Esophagus squamous epithelium (tissue), 5 donors: ENCODE measurements around the gene CCDC88C. TPM values are rescaled to one million over a fixed set of nuclear protein-coding genes. Genes with fewer than 3 reads are reported as not detected.

Experiments
- DNase-seq: peaks from one replicate; lab custom pipeline; 2025; lab: John Stamatoyannopoulos, UW
- H3K27ac ChIP-seq, 4 donors: fragments of 200-600 bp; sonication (generic); one replicate each; pipeline ENCODE4 v1.5.1; 2016 to 2019; ENCODE audit warnings: mild to moderate bottlenecking in 1 of 4
- H3K27me3 ChIP-seq, 4 donors: fragments of 200-600 bp; sonication (generic); 1 replicate in 3 of 4; 2 replicates in 1 of 4; pipeline versions ENCODE4 v1.5.1 to v1.6.0; 2017 to 2021; ENCODE audit warnings: antibody characterized with exemption in 1 of 4
- H3K36me3 ChIP-seq, 3 donors: fragments of 200-600 bp; sonication (generic); one replicate each; pipeline ENCODE4 v1.5.1; 2016 to 2019
- H3K4me1 ChIP-seq, 3 donors: fragments of 200-600 bp; sonication (generic); one replicate each; pipeline ENCODE4 v1.5.1; 2017 to 2019
- H3K4me3 ChIP-seq, 4 donors: fragments of 200-600 bp; sonication (generic); 1 replicate in 3 of 4; 2 replicates in 1 of 4; pipeline ENCODE4 v1.5.1; 2016 to 2019; ENCODE audit warnings: mild to moderate bottlenecking in 2 of 4, moderate library complexity in 1 of 4
- H3K9me3 ChIP-seq, 3 donors: fragments of 200-600 bp; sonication (generic); one replicate each; pipeline ENCODE4 v1.5.1; 2016 to 2019
- POLR2A ChIP-seq, 4 donors: fragments of 450-650 bp; IDR thresholded peaks; one replicate each; pipeline ENCODE4 v1.6.1; 2017; ENCODE audit warnings: antibody characterized with exemption in 4 of 4, mild to moderate bottlenecking in 4 of 4, moderate library complexity in 3 of 4
- WGBS, 2 donors: methylation state at CpG; one replicate each; pipeline ENCODE4 v1.1.5; 2018; 5-methylcytosine and 5-hydroxymethylcytosine counted together
- intact Hi-C: fragments of 100-400 bp; cut with DNase I; formaldehyde crosslinking; loops from one replicate; pipeline ENCODE4 v1.15.0; 2022
- total RNA-seq, 4 donors: library from RNA; depleted of rRNA; stranded (reverse); fragments of >200 nt; gene quantifications; one replicate each; pipeline ENCODE4 v1.1.0, GENCODE V29; 2016
- TF ChIP-seq, protein P1 (sequence below), 6 experiments: fragments of 450-650 bp in 4 of 6; fragments of 200-600 bp in 2 of 6; sonication (generic) in 2 of 6; IDR thresholded peaks; one replicate each; pipeline ENCODE4 v1.5.1; 2016 to 2019; ENCODE audit warnings: antibody characterized with exemption in 6 of 6, mild to moderate bottlenecking in 4 of 6, moderate library complexity in 4 of 6
- donor health status: DM: yes; HTN: yes; CAD: no.

Gene CCDC88C
- total RNA-seq, 4 donors from 2014 or later = 23.2 to 31.5 (median 29.9) TPM

DNA sequence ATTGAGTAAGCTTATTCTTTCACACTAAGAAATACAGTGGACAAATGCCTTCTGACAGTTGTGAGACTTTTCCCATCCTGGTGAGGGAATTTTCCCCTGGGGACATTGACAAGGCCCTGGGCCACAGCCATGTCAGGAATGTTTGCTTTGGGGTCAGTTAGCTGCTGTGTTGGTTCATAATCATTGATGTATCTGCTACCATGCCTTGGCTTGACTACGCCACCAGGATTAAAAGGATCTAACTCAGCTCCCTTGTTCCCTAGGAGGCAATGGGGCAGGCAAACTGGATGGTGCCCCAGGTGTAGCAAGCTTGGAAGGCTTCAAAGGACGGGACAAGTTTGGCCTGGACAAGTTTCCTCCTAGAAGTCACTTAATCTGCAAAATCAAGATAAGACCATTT, 3.1 kb upstream of the CCDC88C start:
- TF ChIP-seq, protein P1, sequence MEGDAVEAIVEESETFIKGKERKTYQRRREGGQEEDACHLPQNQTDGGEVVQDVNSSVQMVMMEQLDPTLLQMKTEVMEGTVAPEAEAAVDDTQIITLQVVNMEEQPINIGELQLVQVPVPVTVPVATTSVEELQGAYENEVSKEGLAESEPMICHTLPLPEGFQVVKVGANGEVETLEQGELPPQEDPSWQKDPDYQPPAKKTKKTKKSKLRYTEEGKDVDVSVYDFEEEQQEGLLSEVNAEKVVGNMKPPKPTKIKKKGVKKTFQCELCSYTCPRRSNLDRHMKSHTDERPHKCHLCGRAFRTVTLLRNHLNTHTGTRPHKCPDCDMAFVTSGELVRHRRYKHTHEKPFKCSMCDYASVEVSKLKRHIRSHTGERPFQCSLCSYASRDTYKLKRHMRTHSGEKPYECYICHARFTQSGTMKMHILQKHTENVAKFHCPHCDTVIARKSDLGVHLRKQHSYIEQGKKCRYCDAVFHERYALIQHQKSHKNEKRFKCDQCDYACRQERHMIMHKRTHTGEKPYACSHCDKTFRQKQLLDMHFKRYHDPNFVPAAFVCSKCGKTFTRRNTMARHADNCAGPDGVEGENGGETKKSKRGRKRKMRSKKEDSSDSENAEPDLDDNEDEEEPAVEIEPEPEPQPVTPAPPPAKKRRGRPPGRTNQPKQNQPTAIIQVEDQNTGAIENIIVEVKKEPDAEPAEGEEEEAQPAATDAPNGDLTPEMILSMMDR (IDR thresholded peaks at IDR 0.05) = no peak
- no peak for TF ChIP-seq POLR2A (IDR thresholded peaks at IDR 0.05)
- Histone ChIP-seq H3K36me3 (no peaks in the 10 kb centered on the region), H3K9me3 (no peaks in the 10 kb centered on the region), H3K4me1 (peaks cover 8 to 39% (median 11%) of the 10 kb centered on the region in 3 donors), H3K4me3 (no peak overlapping the region), H3K27me3 (peaks cover 0 to 16% (median 0%) of the 10 kb centered on the region in 4 donors), H3K27ac (no peak overlapping the region)
- WGBS, 2 donors = 46 to 49% methylated on average over 2 of the region's 2 CpGs
- intact Hi-C loops = no loop called here
- no peak for DNase-seq

DNA sequence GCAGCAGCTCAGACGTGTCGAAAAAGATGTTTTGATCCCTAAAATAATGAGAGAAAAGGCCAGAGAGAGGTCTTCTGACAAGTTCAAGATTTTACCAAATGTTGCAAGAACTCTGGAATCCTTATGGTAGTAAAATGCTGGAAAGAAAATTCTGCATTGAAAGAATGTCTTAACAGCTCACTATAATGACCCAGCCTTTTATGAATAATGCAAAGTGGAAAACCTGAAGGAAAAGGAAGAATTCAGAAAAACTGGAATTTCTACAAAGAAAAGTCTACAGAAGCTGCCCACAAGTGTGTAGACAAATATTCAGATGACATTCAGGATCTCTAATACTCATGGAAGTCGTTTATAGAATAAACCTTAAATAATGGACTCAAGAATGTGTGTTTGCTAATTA, 1.8 kb upstream of the CCDC88C start:
- Histone ChIP-seq H3K4me1 (peaks cover 13 to 44% (median 21%) of the 10 kb centered on the region in 3 donors), H3K4me3 (no peak overlapping the region), H3K27ac (no peak overlapping the region), H3K27me3 (peaks cover 0 to 16% (median 0%) of the 10 kb centered on the region in 4 donors), H3K36me3 (no peaks in the 10 kb centered on the region), H3K9me3 (no peaks in the 10 kb centered on the region)
- no peak for DNase-seq
- intact Hi-C loops = loop anchor here (2.0 to 10.0 kb wide), 2 partner anchors 55 to 95 kb away; no protein-coding TSS in a partner anchor
- WGBS, 2 donors = 26 to 36% methylated on average over 3 of the region's 3 CpGs
- TF ChIP-seq POLR2A (IDR thresholded peaks at IDR 0.05) = no peak
- TF ChIP-seq, protein P1 (IDR thresholded peaks at IDR 0.05) = no peak

DNA sequence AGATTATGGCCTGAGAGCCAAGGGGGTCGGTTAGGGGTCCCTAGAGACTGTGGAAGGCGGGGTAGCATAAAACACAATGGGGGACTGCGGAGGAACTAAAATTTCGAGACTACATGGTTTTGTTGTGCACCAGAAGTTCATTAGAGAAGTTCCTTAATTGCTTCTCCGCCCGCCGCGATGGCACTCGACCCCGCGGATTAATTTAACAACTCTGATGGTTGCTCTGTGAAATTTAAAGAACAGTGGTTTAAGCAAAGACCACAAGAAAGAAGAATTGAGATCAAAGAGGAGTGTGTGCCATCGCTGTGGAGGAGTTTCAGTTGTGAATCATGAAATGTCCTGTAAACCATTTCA, 1.4 kb upstream of the CCDC88C start:
- H3K4me3 ChIP-seq = peak overlapping the region in 2 of 4 donors; percentile 87 to 90
- no peaks in the 10 kb centered on the region for H3K9me3 ChIP-seq
- DNase-seq = no peak
- H3K4me1 ChIP-seq = peaks cover 16 to 48% (median 22%) of the 10 kb centered on the region in 3 donors
- TF ChIP-seq, protein P1 (IDR thresholded peaks at IDR 0.05) = peak in 1 of 6 experiments; percentile 47
- TF ChIP-seq POLR2A (IDR thresholded peaks at IDR 0.05) = no peak
- peaks cover 0 to 16% (median 0%) of the 10 kb centered on the region in 4 donors for H3K27me3 ChIP-seq
- 42 to 45% methylated on average over 10 to 12 of the region's 12 CpGs for WGBS, 2 donors
- H3K36me3 ChIP-seq = no peaks in the 10 kb centered on the region
- peak overlapping the region in 1 of 4 donors; percentile 91 for H3K27ac ChIP-seq
- intact Hi-C loops = loop anchor here (2.0 to 10.0 kb wide), 2 partner anchors 54 to 94 kb away; no protein-coding TSS in a partner anchor

DNA sequence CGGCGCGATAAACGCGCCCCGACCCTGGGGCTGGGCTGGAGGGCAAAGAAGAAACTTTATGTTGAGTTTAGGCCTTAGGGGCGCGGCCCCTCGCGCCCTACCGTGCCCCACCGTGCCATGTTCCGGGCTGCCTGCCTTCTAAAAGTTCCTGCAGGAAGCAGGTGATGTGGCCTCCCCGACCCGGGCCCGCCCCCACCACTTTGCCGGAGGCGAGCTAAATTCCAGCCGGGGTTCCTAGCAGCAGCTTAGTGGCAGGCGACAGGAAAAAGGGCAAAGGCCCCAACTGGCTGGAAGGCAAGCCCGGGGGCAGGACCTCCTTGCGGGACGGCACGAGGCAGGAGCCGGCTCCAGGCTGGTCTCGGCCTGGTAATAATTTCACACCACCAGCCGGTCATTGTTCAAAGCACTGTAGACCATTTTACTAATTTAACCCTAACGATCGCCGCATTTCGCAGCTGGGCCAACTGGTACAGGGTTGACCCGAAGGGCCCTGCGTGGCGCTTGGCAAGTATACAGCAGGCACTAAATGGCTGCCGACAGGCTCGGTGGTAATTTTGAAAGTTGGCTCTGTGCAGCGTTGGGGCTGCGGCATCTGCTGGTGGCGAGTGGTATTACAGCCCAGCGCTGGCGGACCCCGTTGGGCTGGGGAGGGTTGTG, 895 bp upstream of the CCDC88C start:
- no peak for TF ChIP-seq POLR2A (IDR thresholded peaks at IDR 0.05)
- TF ChIP-seq, protein P1 (IDR thresholded peaks at IDR 0.05) = peak; percentile 98 to 100 (median 100)
- intact Hi-C loops = loop anchor here (2.0 to 10.0 kb wide), 2 partner anchors 54 to 94 kb away; no protein-coding TSS in a partner anchor
- peaks cover 21 to 53% (median 26%) of the 10 kb centered on the region in 3 donors for H3K4me1 ChIP-seq
- H3K27me3 ChIP-seq = peaks cover 0 to 16% (median 0%) of the 10 kb centered on the region in 4 donors
- H3K27ac ChIP-seq = peak overlapping the region; percentile 45 to 91 (median 85)
- H3K4me3 ChIP-seq = peak overlapping the region; percentile 59 to 90 (median 78)
- 1% methylated on average over 22 to 23 of the region's 42 CpGs for WGBS, 2 donors
- DNase-seq = no peak
- no peaks in the 10 kb centered on the region for H3K36me3 ChIP-seq
- H3K9me3 ChIP-seq = no peaks in the 10 kb centered on the region

DNA sequence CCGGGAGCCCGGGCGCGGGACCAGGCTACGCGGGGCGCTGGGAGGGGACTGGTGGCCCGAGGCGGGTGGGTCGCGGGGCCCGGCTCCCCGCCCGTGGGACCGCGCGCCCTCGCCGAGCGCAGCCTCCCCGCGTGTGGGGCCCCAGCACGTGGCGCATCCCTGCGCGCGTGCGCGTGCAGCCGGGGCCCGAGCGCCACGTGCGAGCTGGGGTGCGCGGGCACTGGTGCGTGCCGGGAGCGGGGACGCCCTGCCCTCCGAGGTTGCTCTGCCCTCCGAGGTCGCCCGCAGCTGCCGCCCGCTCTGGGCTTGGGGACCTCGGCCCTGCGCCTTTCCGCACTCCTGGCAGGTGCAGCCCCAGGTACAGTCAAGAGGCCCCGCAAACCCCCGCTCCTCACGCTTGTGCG, 365 bp upstream of the CCDC88C start:
- peaks cover 0 to 16% (median 0%) of the 10 kb centered on the region in 4 donors for H3K27me3 ChIP-seq
- H3K4me3 ChIP-seq = peak overlapping the region; percentile 59 to 90 (median 78)
- peak overlapping the region; percentile 45 to 91 (median 85) for H3K27ac ChIP-seq
- no peak for TF ChIP-seq POLR2A (IDR thresholded peaks at IDR 0.05)
- TF ChIP-seq, protein P1 (IDR thresholded peaks at IDR 0.05) = peak in 1 of 6 experiments; percentile 13
- intact Hi-C loops = loop anchor here (2.0 to 10.0 kb wide), 2 partner anchors 53 to 93 kb away; no protein-coding TSS in a partner anchor
- H3K36me3 ChIP-seq = no peaks in the 10 kb centered on the region
- H3K9me3 ChIP-seq = no peaks in the 10 kb centered on the region
- peaks cover 23 to 58% (median 30%) of the 10 kb centered on the region in 3 donors for H3K4me1 ChIP-seq
- 7% methylated on average over 3 of the region's 53 CpGs; no CpG with 5 or more reads in 1 of the 2 donors for WGBS, 2 donors
- no peak for DNase-seq
